ENCODE measurements around the gene ALDH1L1. TPM values are rescaled to one million over a fixed set of nuclear protein-coding genes. Genes with fewer than 3 reads are reported as not detected.

The ALDH1L1 gene
- total and polyA plus RNA-seq, 9 of the 15 experiments (the other 6 are each of a cell fraction or from before 2014, with no cell fraction given), result 0.06 to 1.9 (median 0.57) TPM; not detected in 1

GRCh38 chr3:126083913-126084767 is 96.2 kb downstream of the ALDH1L1 start, which contains the start of gene SLC41A3 (continued):
- TF ChIP-seq ZBTB11 (CRISPR knock-in tag; IDR thresholded peaks at IDR 0.05) (peak in 1 of 3 experiments; percentile 77; a peak in 2 of 6 replicates), NCOA4 (IDR thresholded peaks at IDR 0.05; ENCODE audit: partially characterized antibody) (no peak), BCL6 (CRISPR knock-in tag; IDR thresholded peaks at IDR 0.05) (no peak), FOXJ2 (tag; IDR thresholded peaks at IDR 0.05) (no peak), MTA3 (IDR thresholded peaks at IDR 0.05; ENCODE audit: borderline replicate concordance) (no peak), GTF2E2 (tag; IDR thresholded peaks at IDR 0.05) (no peak), YY1 (IDR thresholded peaks at IDR 0.05; ENCODE audit: borderline replicate concordance in 1 of 3, control insufficient read depth in 1 of 3, extremely low read depth in 1 of 3, insufficient read depth in 3 of 3, insufficient read length in 1 of 3, insufficient replicate concordance in 2 of 3, low read depth in 1 of 3, low read length in 2 of 3) (peak in 2 of 3 experiments; percentile 28 to 39), KLF16 (IDR thresholded peaks at IDR 0.05) (no peak), KAT2B (IDR thresholded peaks at IDR 0.05; ENCODE audit: low read depth, low read length) (no peak), RBM39 (optimal IDR thresholded peaks at IDR 0.05; ENCODE audit: low read depth, low read length) (no peak), ELF1 (tag; IDR thresholded peaks at IDR 0.05) (peak; percentile 84), MCM2 (IDR thresholded peaks at IDR 0.05; ENCODE audit: low read depth) (no peak), ZNF57 (CRISPR knock-in tag; IDR thresholded peaks at IDR 0.05) (no peak), PHF20 (IDR thresholded peaks at IDR 0.05; ENCODE audit: partially characterized antibody) (no peak), MYC (IDR thresholded peaks at IDR 0.05; ENCODE audit: low read depth, low read length) (0 out of 2 replicates have a peak, but pooled peaks have one; percentile 31), MYC (CRISPR knock-in tag; IDR thresholded peaks at IDR 0.05; ENCODE audit: borderline replicate concordance, low read depth) (no peak), ZNF76 (CRISPR knock-in tag; IDR thresholded peaks at IDR 0.05; ENCODE audit: borderline replicate concordance) (no peak), ZNF431 (CRISPR knock-in tag; IDR thresholded peaks at IDR 0.05) (no peak)
- TF ChIP-seq, protein P1, sequence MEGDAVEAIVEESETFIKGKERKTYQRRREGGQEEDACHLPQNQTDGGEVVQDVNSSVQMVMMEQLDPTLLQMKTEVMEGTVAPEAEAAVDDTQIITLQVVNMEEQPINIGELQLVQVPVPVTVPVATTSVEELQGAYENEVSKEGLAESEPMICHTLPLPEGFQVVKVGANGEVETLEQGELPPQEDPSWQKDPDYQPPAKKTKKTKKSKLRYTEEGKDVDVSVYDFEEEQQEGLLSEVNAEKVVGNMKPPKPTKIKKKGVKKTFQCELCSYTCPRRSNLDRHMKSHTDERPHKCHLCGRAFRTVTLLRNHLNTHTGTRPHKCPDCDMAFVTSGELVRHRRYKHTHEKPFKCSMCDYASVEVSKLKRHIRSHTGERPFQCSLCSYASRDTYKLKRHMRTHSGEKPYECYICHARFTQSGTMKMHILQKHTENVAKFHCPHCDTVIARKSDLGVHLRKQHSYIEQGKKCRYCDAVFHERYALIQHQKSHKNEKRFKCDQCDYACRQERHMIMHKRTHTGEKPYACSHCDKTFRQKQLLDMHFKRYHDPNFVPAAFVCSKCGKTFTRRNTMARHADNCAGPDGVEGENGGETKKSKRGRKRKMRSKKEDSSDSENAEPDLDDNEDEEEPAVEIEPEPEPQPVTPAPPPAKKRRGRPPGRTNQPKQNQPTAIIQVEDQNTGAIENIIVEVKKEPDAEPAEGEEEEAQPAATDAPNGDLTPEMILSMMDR (IDR thresholded peaks at IDR 0.05 in 2 of 3, conservative IDR thresholded peaks at IDR 0.05 in 1 of 3; ENCODE audit: insufficient read depth in 2 of 3, low read depth in 1 of 3, low read length in 3 of 3), result peak; percentile 44; a peak in 5 of 6 replicates
- TF ChIP-seq, protein P2, sequence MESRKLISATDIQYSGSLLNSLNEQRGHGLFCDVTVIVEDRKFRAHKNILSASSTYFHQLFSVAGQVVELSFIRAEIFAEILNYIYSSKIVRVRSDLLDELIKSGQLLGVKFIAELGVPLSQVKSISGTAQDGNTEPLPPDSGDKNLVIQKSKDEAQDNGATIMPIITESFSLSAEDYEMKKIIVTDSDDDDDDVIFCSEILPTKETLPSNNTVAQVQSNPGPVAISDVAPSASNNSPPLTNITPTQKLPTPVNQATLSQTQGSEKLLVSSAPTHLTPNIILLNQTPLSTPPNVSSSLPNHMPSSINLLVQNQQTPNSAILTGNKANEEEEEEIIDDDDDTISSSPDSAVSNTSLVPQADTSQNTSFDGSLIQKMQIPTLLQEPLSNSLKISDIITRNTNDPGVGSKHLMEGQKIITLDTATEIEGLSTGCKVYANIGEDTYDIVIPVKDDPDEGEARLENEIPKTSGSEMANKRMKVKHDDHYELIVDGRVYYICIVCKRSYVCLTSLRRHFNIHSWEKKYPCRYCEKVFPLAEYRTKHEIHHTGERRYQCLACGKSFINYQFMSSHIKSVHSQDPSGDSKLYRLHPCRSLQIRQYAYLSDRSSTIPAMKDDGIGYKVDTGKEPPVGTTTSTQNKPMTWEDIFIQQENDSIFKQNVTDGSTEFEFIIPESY (CRISPR knock-in tag; IDR thresholded peaks at IDR 0.05), result no peak
